H1 (cell line): Measurements from ENCODE around the gene WDR64. TPM values are rescaled to one million over a fixed set of nuclear protein-coding genes. Genes with fewer than 3 reads are reported as not detected.

Experiments used
- CTCF ChIA-PET: fragments of 300-600 bp; sonication (Branson Sonifier 250); formaldehyde crosslinking; loops from one replicate; lab custom pipeline; 2021; ENCODE audit not compliant: partially characterized antibody; lab: Charles Lee
- POLR2A ChIA-PET: fragments of 300-600 bp; sonication (Branson Sonifier 250); formaldehyde crosslinking; loops from one replicate; lab custom pipeline; 2021; ENCODE audit warnings: inconsistent platforms; ENCODE audit not compliant: partially characterized antibody; lab: Charles Lee
- DNase-seq, 2 experiments: peaks; one replicate each; pipeline versions ENCODE4 v3.0.0 to v3.0.0-alpha.2; 2010 to 2022; ENCODE audit warnings: low spot score in 2 of 2, low read depth in 1 of 2, mixed read lengths in 1 of 2
- FAIRE-seq: peaks from 2 replicates; lab custom pipeline; 2011; peaks lifted over from hg19 to GRCh38; lab: Jason Lieb, UNC
- H2AFZ ChIP-seq: 2 replicates; pipeline ENCODE4 v1.8.1; 2012; ENCODE audit warnings: low read length, inconsistent platforms
- H2AK5ac ChIP-seq: 2 replicates; pipeline ENCODE4 v1.6.1; 2013; ENCODE audit warnings: low read depth, low read length
- H2BK120ac ChIP-seq: replicated peaks from 2 replicates; pipeline ENCODE3; 2013; ENCODE audit warnings: low read depth, low read length, inconsistent platforms
- H2BK12ac ChIP-seq: 2 replicates; pipeline ENCODE4 v1.6.1; 2013; ENCODE audit warnings: low read depth, low read length
- H2BK15ac ChIP-seq: 2 replicates; pipeline ENCODE4 v1.6.1; 2013; ENCODE audit warnings: low read length
- H2BK20ac ChIP-seq: 2 replicates; pipeline ENCODE4 v1.6.1; 2013; ENCODE audit warnings: low read length
- H2BK5ac ChIP-seq: 2 replicates; pipeline ENCODE4 v1.6.1; 2013; ENCODE audit warnings: low read depth, low read length
- H3K14ac ChIP-seq: 2 replicates; pipeline ENCODE4 v1.6.1; 2013; ENCODE audit warnings: inconsistent platforms; ENCODE audit not compliant: insufficient read length
- H3K18ac ChIP-seq: 2 replicates; pipeline ENCODE4 v1.6.1; 2013; ENCODE audit warnings: low read length; ENCODE audit errors: extremely low read depth
- H3K23ac ChIP-seq: 2 replicates; pipeline ENCODE4 v1.6.1; 2013; ENCODE audit warnings: inconsistent platforms; ENCODE audit not compliant: insufficient read length
- H3K23me2 ChIP-seq: 2 replicates; pipeline ENCODE4 v1.6.1; 2013; ENCODE audit warnings: low read depth, low read length
- H3K27ac ChIP-seq: 2 replicates; pipeline ENCODE4 v1.6.1; 2011; ENCODE audit warnings: low read depth, low read length, inconsistent platforms
- H3K27me3 ChIP-seq, 4 experiments: replicated peaks in 1 of 4; 1 replicate in 1 of 4; 2 replicates in 3 of 4; pipeline versions ENCODE4 v1.6.1 to v1.8.1; 2011 to 2013; ENCODE audit warnings: low read length in 3 of 4, mild to moderate bottlenecking in 3 of 4, inconsistent platforms in 2 of 4, mixed read lengths in 2 of 4, moderate library complexity in 1 of 4; ENCODE audit not compliant: control insufficient read depth in 3 of 4, insufficient read depth in 3 of 4; ENCODE audit errors: extremely low read depth in 1 of 4
- H3K36me3 ChIP-seq, 4 experiments: 2 replicates each; pipeline versions ENCODE4 v1.6.1 to v1.8.1; 2011 to 2013; ENCODE audit warnings: mild to moderate bottlenecking in 4 of 4, low read length in 3 of 4, moderate library complexity in 2 of 4, control low read depth in 1 of 4, inconsistent platforms in 1 of 4; ENCODE audit not compliant: insufficient read depth in 4 of 4, control insufficient read depth in 2 of 4
- H3K4ac ChIP-seq: replicated peaks from 2 replicates; pipeline ENCODE3; 2013; ENCODE audit warnings: low read length, low read depth, mixed read lengths, inconsistent platforms; ENCODE audit not compliant: insufficient read length
- H3K4me1 ChIP-seq, 4 experiments: replicated peaks in 1 of 4; 1 replicate in 1 of 4; 2 replicates in 3 of 4; pipeline versions ENCODE4 v1.6.1 to v1.8.1; 2011 to 2013; ENCODE audit warnings: low read length in 3 of 4, inconsistent platforms in 2 of 4, mixed read lengths in 1 of 4; ENCODE audit not compliant: insufficient read depth in 4 of 4, control insufficient read depth in 3 of 4
- H3K4me2 ChIP-seq, 2 experiments: 2 replicates each; pipeline versions ENCODE4 v1.6.1 to v1.8.1; 2011 to 2013; ENCODE audit warnings: low read depth in 2 of 2, low read length in 2 of 2, control low read depth in 1 of 2, inconsistent platforms in 1 of 2, mild to moderate bottlenecking in 1 of 2; ENCODE audit not compliant: insufficient read depth in 1 of 2
- H3K4me3 ChIP-seq, 4 experiments: fragments of 200-600, 300-600 bp in 1 of 4; sonication (generic), shearing (Covaris generic), sonication (Bioruptor Twin) in 1 of 4; 2 replicates each; pipeline versions ENCODE4 v1.5.1 to v1.8.1; 2011 to 2016; ENCODE audit warnings: low read length in 4 of 4, low read depth in 3 of 4, control low read depth in 2 of 4, inconsistent platforms in 2 of 4, mild to moderate bottlenecking in 2 of 4, mixed read lengths in 1 of 4, moderate library complexity in 1 of 4; ENCODE audit not compliant: insufficient read depth in 2 of 4; ENCODE audit errors: extremely low read depth in 1 of 4
- H3K56ac ChIP-seq: replicated peaks from 2 replicates; pipeline ENCODE3; 2013; ENCODE audit warnings: low read depth, mild to moderate bottlenecking, mixed read lengths, low read length, inconsistent platforms; ENCODE audit not compliant: insufficient read length
- H3K79me1 ChIP-seq: 2 replicates; pipeline ENCODE4 v1.6.1; 2013; ENCODE audit warnings: low read depth, low read length, control low read depth
- H3K79me2 ChIP-seq, 2 experiments: 2 replicates each; pipeline versions ENCODE4 v1.6.1 to v1.8.1; 2012 to 2013; ENCODE audit warnings: low read length in 2 of 2, mild to moderate bottlenecking in 2 of 2, inconsistent platforms in 1 of 2; ENCODE audit not compliant: insufficient read depth in 2 of 2, control insufficient read depth in 1 of 2
- H3K9ac ChIP-seq, 4 experiments: replicated peaks in 1 of 4; 1 replicate in 1 of 4; 2 replicates in 3 of 4; pipeline versions ENCODE4 v1.6.1 to v1.8.1; 2011 to 2013; ENCODE audit warnings: low read depth in 3 of 4, low read length in 3 of 4, control low read depth in 2 of 4, mild to moderate bottlenecking in 2 of 4, moderate library complexity in 2 of 4, inconsistent platforms in 1 of 4; ENCODE audit errors: extremely low read depth in 1 of 4
- H3K9me3 ChIP-seq, 2 experiments: 2 replicates each; pipeline versions ENCODE4 v1.6.1 to v1.8.1; 2012 to 2013; ENCODE audit warnings: mild to moderate bottlenecking in 2 of 2, moderate library complexity in 2 of 2, control low read depth in 1 of 2, inconsistent platforms in 1 of 2, low read depth in 1 of 2, low read length in 1 of 2, mixed read lengths in 1 of 2; ENCODE audit not compliant: insufficient read depth in 2 of 2
- H4K20me1 ChIP-seq, 2 experiments: replicated peaks in 1 of 2; 2 replicates each; pipeline versions ENCODE3 to v1.8.1; 2011 to 2013; ENCODE audit warnings: inconsistent platforms in 2 of 2, low read length in 2 of 2, mild to moderate bottlenecking in 1 of 2; ENCODE audit not compliant: insufficient read depth in 2 of 2, control insufficient read depth in 1 of 2
- H4K5ac ChIP-seq: 2 replicates; pipeline ENCODE4 v1.6.1; 2013; ENCODE audit warnings: low read length, low read depth, mixed read lengths, inconsistent platforms; ENCODE audit not compliant: insufficient read length
- H4K8ac ChIP-seq: 2 replicates; pipeline ENCODE4 v1.8.0; 2013; ENCODE audit warnings: mild to moderate bottlenecking, moderate library complexity, low read length, inconsistent platforms; ENCODE audit not compliant: insufficient read depth; ENCODE audit errors: extremely low read depth
- H4K91ac ChIP-seq: replicated peaks from 2 replicates; pipeline ENCODE3; 2013; ENCODE audit warnings: low read length, mixed read lengths, inconsistent platforms; ENCODE audit not compliant: insufficient read length
- MAX ChIP-seq: IDR thresholded peaks from 2 replicates; pipeline ENCODE4 v1.6.1; 2012; ENCODE audit warnings: inconsistent platforms
- POLR2A ChIP-seq, 2 experiments: IDR thresholded peaks; 1 replicate in 1 of 2; 2 replicates in 1 of 2; pipeline ENCODE4 v1.6.1; 2011; ENCODE audit warnings: low read depth in 2 of 2, low read length in 2 of 2, mild to moderate bottlenecking in 2 of 2; ENCODE audit errors: control extremely low read depth in 1 of 2
- POLR2AphosphoS5 ChIP-seq: IDR thresholded peaks from 2 replicates; pipeline ENCODE4 v1.6.1; 2011; ENCODE audit warnings: low read depth, low read length
- YY1 ChIP-seq: IDR thresholded peaks from 2 replicates; pipeline ENCODE4 v1.6.1; 2011; ENCODE audit warnings: low read depth, mild to moderate bottlenecking, low read length
- WGBS, 2 experiments: shearing (Covaris generic) in 1 of 2; methylation state at CpG; one replicate each; pipeline versions ENCODE4 v1.1.6 to v1.1.7; 2013 to 2015; ENCODE audit warnings: low lambda C conversion rate in 2 of 2, mixed read lengths in 2 of 2, inconsistent platforms in 1 of 2, low coverage in 1 of 2, missing lambda C conversion rate in 1 of 2; ENCODE audit not compliant: insufficient replicate concordance in 2 of 2, insufficient coverage in 1 of 2, insufficient read length in 1 of 2; ENCODE audit errors: extremely low coverage in 1 of 2, missing lambda C conversion rate in 1 of 2; 5-methylcytosine and 5-hydroxymethylcytosine counted together
- polyA plus RNA-seq, 7 experiments: library from polyadenylated mRNA; depleted of rRNA in 3 of 7; stranded (reverse) in 5 of 7; unstranded in 2 of 7; fragments of >200 nt in 5 of 7; fragments of 200-250 nt in 2 of 7; gene quantifications; 1 replicate in 5 of 7; 2 replicates in 1 of 7; 4 replicates in 1 of 7; pipeline versions ENCODE4 v1.2.1 to v1.2.3, GENCODE V29; 2011 to 2013; ENCODE audit warnings: missing spikeins in 2 of 7, mixed read lengths in 2 of 7
- total RNA-seq: library from RNA; stranded (reverse); fragmentation: NEBNext Ultra II Directional; extraction: Animal tissue kit (Norgen Biotek cat#: 25700); gene quantifications from 2 replicates; pipeline ENCODE4 v1.2.1, GENCODE V29; 2021

The WDR64 gene
- total and polyA plus RNA-seq, 2 of the 8 experiments (the other 6 are each of a cell fraction or from before 2014, with no cell fraction given), result 0.02 TPM; not detected in 1

- H3K36me3 ChIP-seq, result no peaks in the 10 kb centered on the region
- TF ChIP-seq POLR2AphosphoS5 (no peak), MAX (peak; percentile 71), YY1 (0 out of 2 replicates have a peak, but pooled peaks have one; percentile 4), POLR2A (IDR thresholded peaks at IDR 0.05; ENCODE audit: control extremely low read depth in 1 of 2, low read depth in 2 of 2, low read length in 2 of 2) (0 out of 3 replicates have a peak, but pooled peaks of 1 of the 2 experiments have one; percentile 13)
- peak; percentile 79 for FAIRE-seq
- DNase-seq, result peak in 1 of 2 experiments; percentile 55
- H3K79me1 ChIP-seq, result no peaks in the 10 kb centered on the region
- no peak overlapping the region for H3K4ac ChIP-seq
- no peak overlapping the region for H2BK15ac ChIP-seq
- H4K91ac ChIP-seq, result peak overlapping the region; percentile 6
- H4K5ac ChIP-seq, result no peak overlapping the region
- peak overlapping the region; percentile 34; the same call in 1 of the 2 replicates for H3K18ac ChIP-seq
- H3K4me3 ChIP-seq, result no peak overlapping the region
- POLR2A ChIA-PET, result no interaction called here
- H3K9ac ChIP-seq, result no peak overlapping the region
- no peak overlapping the region for H3K14ac ChIP-seq
- no peaks in the 10 kb centered on the region for H3K79me2 ChIP-seq
- CTCF ChIA-PET, result interaction anchor here (1.4 kb wide), 1 partner anchor 17 kb away, joined by 3 read pairs; no protein-coding TSS in a partner anchor
- H4K8ac ChIP-seq, result no peak overlapping the region
- H3K4me1 ChIP-seq, result peaks cover 1 to 7% (median 4%) of the 10 kb centered on the region in 4 experiments; a peak in 4 of 7 replicates
- no peaks in the 10 kb centered on the region for H4K20me1 ChIP-seq
- H3K27me3 ChIP-seq, result no peaks in the 10 kb centered on the region
- 65% methylated on average over 6 of the region's 6 CpGs; no CpG with 5 or more reads in 1 of the 2 experiments for WGBS, 2 experiments
- H2BK20ac ChIP-seq, result no peak overlapping the region
- peak overlapping the region; percentile 93; the same call in 1 of the 2 replicates for H2BK12ac ChIP-seq
- peak overlapping the region; percentile 94 for H2AFZ ChIP-seq
- no peak overlapping the region for H2BK120ac ChIP-seq
- H3K27ac ChIP-seq, result peak overlapping the region; percentile 33; the same call in 1 of the 2 replicates
- H3K23ac ChIP-seq, result no peak overlapping the region
- no peak overlapping the region for H2AK5ac ChIP-seq
- no peaks in the 10 kb centered on the region for H3K9me3 ChIP-seq
- H3K23me2 ChIP-seq, result no peaks in the 10 kb centered on the region
- H3K4me2 ChIP-seq, result no peak overlapping the region; a peak in 1 of 4 replicates
- peak overlapping the region; percentile 63; the same call in 1 of the 2 replicates for H2BK5ac ChIP-seq
- no peak overlapping the region for H3K56ac ChIP-seq
These were observed 95.9 kb downstream of the WDR64 start for GRCh38 chr1:241747992-241748391.
